ENCODE results near the gene R3HCC1L.
"Not testable (repeated sequence)": the region's sequence is repeated elsewhere in the genome, so short reads cannot be mapped to it uniquely, and the experiment has no call there.

The R3HCC1L gene

GRCh38 chr10:98154076-98154475, 19.6 kb downstream of the R3HCC1L start:
- Histone ChIP-seq H3K9ac (ENCODE audit: low read depth, low read length) (no peak overlapping the region), H3K4me2 (ENCODE audit: low read length) (peak overlapping the region; percentile 31), H3K36me3 (ENCODE audit: insufficient read depth, low read length) (peaks cover 7% of the 10 kb centered on the region), H3K27me3 (ENCODE audit: control insufficient read depth, insufficient read depth, low read length) (no peaks in the 10 kb centered on the region), H3K4me1 (ENCODE audit: control insufficient read depth, insufficient read depth, low read length) (peaks cover 22% of the 10 kb centered on the region), H3K4me3 (ENCODE audit: low read length) (no peak overlapping the region), H3K9me3 (replicated peaks; ENCODE audit: low read length) (no peaks in the 10 kb centered on the region)

GRCh38 chr10:98158576-98158975, 24.1 kb downstream of the R3HCC1L start:
- Histone ChIP-seq H3K36me3 (ENCODE audit: insufficient read depth, low read length) (peaks cover 18% of the 10 kb centered on the region), H3K27me3 (ENCODE audit: control insufficient read depth, insufficient read depth, low read length) (no peaks in the 10 kb centered on the region), H3K9ac (ENCODE audit: low read depth, low read length) (no peak overlapping the region), H3K9me3 (replicated peaks; ENCODE audit: low read length) (no peaks in the 10 kb centered on the region), H3K4me1 (ENCODE audit: control insufficient read depth, insufficient read depth, low read length) (peaks cover 12% of the 10 kb centered on the region), H3K4me2 (ENCODE audit: low read length) (no peak overlapping the region), H3K4me3 (ENCODE audit: low read length) (no peak overlapping the region)

- no peaks in the 10 kb centered on the region for H3K9me3 ChIP-seq (replicated peaks; ENCODE audit: low read length)
- peaks cover 26% of the 10 kb centered on the region for H3K36me3 ChIP-seq (ENCODE audit: insufficient read depth, low read length)
- no peak overlapping the region for H3K4me2 ChIP-seq (ENCODE audit: low read length)
- H3K9ac ChIP-seq (ENCODE audit: low read depth, low read length), result no peak overlapping the region
- H3K4me3 ChIP-seq (ENCODE audit: low read length), result no peak overlapping the region
- H3K4me1 ChIP-seq (ENCODE audit: control insufficient read depth, insufficient read depth, low read length), result peaks cover 5% of the 10 kb centered on the region
- no peaks in the 10 kb centered on the region for H3K27me3 ChIP-seq (ENCODE audit: control insufficient read depth, insufficient read depth, low read length)
Observed at GRCh38 chr10:98163941-98164340, 29.5 kb downstream of the R3HCC1L start.

- peaks cover 26% of the 10 kb centered on the region for H3K36me3 ChIP-seq (ENCODE audit: insufficient read depth, low read length)
- H3K4me3 ChIP-seq (ENCODE audit: low read length), result no peak overlapping the region
- no peaks in the 10 kb centered on the region for H3K4me1 ChIP-seq (ENCODE audit: control insufficient read depth, insufficient read depth, low read length)
- H3K9ac ChIP-seq (ENCODE audit: low read depth, low read length), result no peak overlapping the region
- no peaks in the 10 kb centered on the region for H3K9me3 ChIP-seq (replicated peaks; ENCODE audit: low read length)
- H3K4me2 ChIP-seq (ENCODE audit: low read length), result no peak overlapping the region
- no peaks in the 10 kb centered on the region for H3K27me3 ChIP-seq (ENCODE audit: control insufficient read depth, insufficient read depth, low read length)
Observed at GRCh38 chr10:98167191-98167590, 32.7 kb downstream of the R3HCC1L start.

GRCh38 chr10:98168147-98168546, 33.7 kb downstream of the R3HCC1L start:
- H3K9ac ChIP-seq (ENCODE audit: low read depth, low read length), result no peak overlapping the region
- no peaks in the 10 kb centered on the region for H3K9me3 ChIP-seq (replicated peaks; ENCODE audit: low read length)
- H3K4me2 ChIP-seq (ENCODE audit: low read length), result no peak overlapping the region
- H3K4me1 ChIP-seq (ENCODE audit: control insufficient read depth, insufficient read depth, low read length), result no peaks in the 10 kb centered on the region
- no peak overlapping the region for H3K4me3 ChIP-seq (ENCODE audit: low read length)
- H3K36me3 ChIP-seq (ENCODE audit: insufficient read depth, low read length), result peaks cover 18% of the 10 kb centered on the region
- no peaks in the 10 kb centered on the region for H3K27me3 ChIP-seq (ENCODE audit: control insufficient read depth, insufficient read depth, low read length)

GRCh38 chr10:98168766-98169165, 34.3 kb downstream of the R3HCC1L start:
- Histone ChIP-seq H3K4me3 (ENCODE audit: low read length) (no peak overlapping the region), H3K27me3 (ENCODE audit: control insufficient read depth, insufficient read depth, low read length) (no peaks in the 10 kb centered on the region), H3K9ac (ENCODE audit: low read depth, low read length) (no peak overlapping the region), H3K4me1 (ENCODE audit: control insufficient read depth, insufficient read depth, low read length) (no peaks in the 10 kb centered on the region), H3K36me3 (ENCODE audit: insufficient read depth, low read length) (peaks cover 17% of the 10 kb centered on the region), H3K4me2 (ENCODE audit: low read length) (no peak overlapping the region), H3K9me3 (replicated peaks; ENCODE audit: low read length) (no peaks in the 10 kb centered on the region)

- Histone ChIP-seq H3K9ac (ENCODE audit: low read depth, low read length) (no peak overlapping the region), H3K4me3 (ENCODE audit: low read length) (no peak overlapping the region), H3K27me3 (ENCODE audit: control insufficient read depth, insufficient read depth, low read length) (no peaks in the 10 kb centered on the region), H3K4me2 (ENCODE audit: low read length) (no peak overlapping the region), H3K36me3 (ENCODE audit: insufficient read depth, low read length) (peaks cover 13% of the 10 kb centered on the region), H3K4me1 (ENCODE audit: control insufficient read depth, insufficient read depth, low read length) (no peaks in the 10 kb centered on the region), H3K9me3 (replicated peaks; ENCODE audit: low read length) (no peaks in the 10 kb centered on the region)
Observed at GRCh38 chr10:98169379-98169778, 34.9 kb downstream of the R3HCC1L start.

- Histone ChIP-seq H3K4me3 (ENCODE audit: low read length) (no peak overlapping the region), H3K4me1 (ENCODE audit: control insufficient read depth, insufficient read depth, low read length) (no peaks in the 10 kb centered on the region), H3K9me3 (replicated peaks; ENCODE audit: low read length) (no peaks in the 10 kb centered on the region), H3K9ac (ENCODE audit: low read depth, low read length) (no peak overlapping the region), H3K36me3 (ENCODE audit: insufficient read depth, low read length) (peaks cover 11% of the 10 kb centered on the region), H3K4me2 (ENCODE audit: low read length) (no peak overlapping the region), H3K27me3 (ENCODE audit: control insufficient read depth, insufficient read depth, low read length) (no peaks in the 10 kb centered on the region)
Observed at GRCh38 chr10:98170249-98171117, 36.0 kb downstream of the R3HCC1L start.

GRCh38 chr10:98172073-98172472, 37.6 kb downstream of the R3HCC1L start:
- no peak overlapping the region for H3K4me2 ChIP-seq (ENCODE audit: low read length)
- no peaks in the 10 kb centered on the region for H3K27me3 ChIP-seq (ENCODE audit: control insufficient read depth, insufficient read depth, low read length)
- H3K36me3 ChIP-seq (ENCODE audit: insufficient read depth, low read length), result peaks cover 4% of the 10 kb centered on the region
- no peaks in the 10 kb centered on the region for H3K9me3 ChIP-seq (replicated peaks; ENCODE audit: low read length)
- H3K4me1 ChIP-seq (ENCODE audit: control insufficient read depth, insufficient read depth, low read length), result no peaks in the 10 kb centered on the region
- no peak overlapping the region for H3K9ac ChIP-seq (ENCODE audit: low read depth, low read length)
- H3K4me3 ChIP-seq (ENCODE audit: low read length), result no peak overlapping the region

- Histone ChIP-seq H3K4me1 (ENCODE audit: control insufficient read depth, insufficient read depth, low read length) (no peaks in the 10 kb centered on the region), H3K4me2 (ENCODE audit: low read length) (no peak overlapping the region), H3K9me3 (replicated peaks; ENCODE audit: low read length) (no peaks in the 10 kb centered on the region), H3K4me3 (ENCODE audit: low read length) (no peak overlapping the region), H3K36me3 (ENCODE audit: insufficient read depth, low read length) (peaks cover 4% of the 10 kb centered on the region), H3K27me3 (ENCODE audit: control insufficient read depth, insufficient read depth, low read length) (no peaks in the 10 kb centered on the region), H3K9ac (ENCODE audit: low read depth, low read length) (no peak overlapping the region)
Observed at GRCh38 chr10:98172495-98172894, 38.0 kb downstream of the R3HCC1L start.

GRCh38 chr10:98173260-98173659, 38.8 kb downstream of the R3HCC1L start:
- no peak overlapping the region for H3K4me3 ChIP-seq (ENCODE audit: low read length)
- H3K27me3 ChIP-seq (ENCODE audit: control insufficient read depth, insufficient read depth, low read length), result no peaks in the 10 kb centered on the region
- no peaks in the 10 kb centered on the region for H3K4me1 ChIP-seq (ENCODE audit: control insufficient read depth, insufficient read depth, low read length)
- H3K9ac ChIP-seq (ENCODE audit: low read depth, low read length), result no peak overlapping the region
- H3K4me2 ChIP-seq (ENCODE audit: low read length), result no peak overlapping the region
- H3K9me3 ChIP-seq (replicated peaks; ENCODE audit: low read length), result no peaks in the 10 kb centered on the region
- H3K36me3 ChIP-seq (ENCODE audit: insufficient read depth, low read length), result peaks cover 4% of the 10 kb centered on the region

GRCh38 chr10:98182351-98182915, 48.0 kb downstream of the R3HCC1L start:
- H3K4me1 ChIP-seq (ENCODE audit: control insufficient read depth, insufficient read depth, low read length); H3K36me3 ChIP-seq (ENCODE audit: insufficient read depth, low read length); H3K9me3 ChIP-seq (replicated peaks; ENCODE audit: low read length); H3K4me2 ChIP-seq (ENCODE audit: low read length); H3K4me3 ChIP-seq (ENCODE audit: low read length); H3K27me3 ChIP-seq (ENCODE audit: control insufficient read depth, insufficient read depth, low read length); H3K9ac ChIP-seq (ENCODE audit: low read depth, low read length): not testable (repeated sequence)
